HCT116 (cell line): Measurements from ENCODE around the gene STAC. TPM values are rescaled to one million over a fixed set of nuclear protein-coding genes. Genes with fewer than 3 reads are reported as not detected.

Source experiments
- ATAC-seq: fragments of 200-7000 bp; cut with Tn5 transposase; 2 replicates; pipeline ENCODE4 v1.9.1; 2020; ENCODE audit warnings: mild to moderate bottlenecking, moderate library complexity
- BruUV-seq: library from RNA; stranded (reverse); fragments of 400-500 nt; replicated peaks from 2 replicates; lab custom pipeline; 2021; lab: Mats Ljungman, UMichigan
- CTCF ChIA-PET: fragments of 300-600 bp; sonication (Branson Sonifier 250); formaldehyde crosslinking; loops from one replicate; lab custom pipeline; 2021; ENCODE audit warnings: antibody characterized with exemption; lab: Charles Lee
- POLR2A ChIA-PET: fragments of 300-600, 350-600 bp; sonication (Branson Sonifier 250); formaldehyde crosslinking; loops from one replicate; lab custom pipeline; 2021; ENCODE audit warnings: antibody characterized with exemption; lab: Charles Lee
- RAD21 ChIA-PET, 2 experiments: fragments of 300-600 bp; sonication (Branson Sonifier 250); formaldehyde crosslinking; loops; one replicate each; lab custom pipeline; 2023; ENCODE audit warnings: low total read pairs in 2 of 2; ENCODE audit not compliant: uncharacterized antibody in 2 of 2, unreplicated experiment in 2 of 2, low non-redundant PET in 1 of 2; lab: Charles Lee
- DNase-seq: peaks from one replicate; pipeline ENCODE4 v3.0.0-alpha.2; 2010; ENCODE audit warnings: low read depth, low spot score
- H2AFZ ChIP-seq: fragments of 200-600 bp; shearing (Covaris generic), sonication (generic); 2 replicates; pipeline ENCODE4 v1.6.1; 2017; ENCODE audit warnings: low read depth, mixed run types, mixed read lengths, antibody characterized with exemption, low read length; ENCODE audit not compliant: poor library complexity, severe bottlenecking
- H3K27ac ChIP-seq: 2 replicates; pipeline ENCODE4 v1.5.1; 2012; ENCODE audit warnings: low read depth, low read length
- H3K27me3 ChIP-seq: fragments of 200-600 bp; sonication (generic); 2 replicates; pipeline ENCODE4 v1.6.1; 2016; ENCODE audit warnings: mixed run types, low read length, mixed read lengths; ENCODE audit not compliant: insufficient read depth
- H3K36me3 ChIP-seq, 2 experiments: fragments of 200-500 bp in 1 of 2; fragments of 200-600 bp in 1 of 2; sonication (Bioruptor generic) in 1 of 2; sonication (generic) in 1 of 2; 2 replicates each; pipeline versions ENCODE4 v1.5.1 to v1.6.1; 2014 to 2016; ENCODE audit warnings: low read length in 2 of 2, inconsistent platforms in 1 of 2, mixed read lengths in 1 of 2, mixed run types in 1 of 2; ENCODE audit not compliant: insufficient read depth in 2 of 2, control insufficient read depth in 1 of 2
- H3K4me1 ChIP-seq, 2 experiments: fragments of 200-600 bp in 1 of 2; sonication (generic) in 1 of 2; 2 replicates each; pipeline versions ENCODE4 v1.5.1 to v1.6.1; 2012 to 2017; ENCODE audit warnings: low read length in 2 of 2, inconsistent platforms in 1 of 2, mild to moderate bottlenecking in 1 of 2, mixed read lengths in 1 of 2, mixed run types in 1 of 2, moderate library complexity in 1 of 2; ENCODE audit not compliant: insufficient read depth in 2 of 2, control insufficient read depth in 1 of 2
- H3K4me2 ChIP-seq: fragments of 200-600 bp; sonication (generic); 2 replicates; pipeline ENCODE4 v1.6.1; 2017; ENCODE audit warnings: mixed run types, low read length, mixed read lengths
- H3K4me3 ChIP-seq, 2 experiments: fragments of 200-600 bp in 1 of 2; sonication (generic) in 1 of 2; replicated peaks in 1 of 2; 2 replicates each; pipeline ENCODE4 v1.5.1; 2011 to 2016; ENCODE audit warnings: low read length in 2 of 2, control low read depth in 1 of 2, low read depth in 1 of 2, mild to moderate bottlenecking in 1 of 2, mixed read lengths in 1 of 2, mixed run types in 1 of 2
- H3K79me2 ChIP-seq: fragments of 200-600 bp; sonication (generic); 2 replicates; pipeline ENCODE4 v1.6.1; 2017; ENCODE audit warnings: mild to moderate bottlenecking, mixed run types, low read length, moderate library complexity, mixed read lengths; ENCODE audit not compliant: insufficient read depth
- H3K9ac ChIP-seq: fragments of 200-600 bp; sonication (generic); 2 replicates; pipeline ENCODE4 v1.6.1; 2016; ENCODE audit warnings: low read length, mixed read lengths
- H3K9me2 ChIP-seq: fragments of 200-600 bp; sonication (generic), shearing (Covaris generic); 2 replicates; pipeline ENCODE4 v1.6.1; 2017; ENCODE audit warnings: mixed run types, mild to moderate bottlenecking, moderate library complexity; ENCODE audit not compliant: insufficient read depth
- H3K9me3 ChIP-seq, 2 experiments: fragments of 200-500 bp in 1 of 2; fragments of 200-600 bp in 1 of 2; sonication (Bioruptor generic) in 1 of 2; sonication (generic) in 1 of 2; 2 replicates each; pipeline ENCODE4 v1.6.1; 2014 to 2017; ENCODE audit warnings: low read length in 2 of 2, mixed read lengths in 2 of 2, inconsistent platforms in 1 of 2, low read depth in 1 of 2, mild to moderate bottlenecking in 1 of 2, mixed run types in 1 of 2, moderate library complexity in 1 of 2; ENCODE audit not compliant: control insufficient read depth in 1 of 2, insufficient read depth in 1 of 2
- H4K20me1 ChIP-seq: fragments of 200-600 bp; sonication (generic), shearing (Covaris generic); 2 replicates; pipeline ENCODE4 v1.6.1; 2017; ENCODE audit warnings: mixed run types, mild to moderate bottlenecking, moderate library complexity; ENCODE audit not compliant: insufficient read depth
- ATF3 ChIP-seq: IDR thresholded peaks from 2 replicates; pipeline ENCODE4 v1.6.1; 2012
- CBX3 ChIP-seq: IDR thresholded peaks from 2 replicates; pipeline ENCODE4 v1.6.1; 2012; ENCODE audit warnings: low read depth
- CEBPB ChIP-seq: IDR thresholded peaks from 2 replicates; pipeline ENCODE4 v1.6.1; 2012; ENCODE audit warnings: low read depth
- EGR1 ChIP-seq: IDR thresholded peaks from 2 replicates; pipeline ENCODE4 v1.6.1; 2012; ENCODE audit warnings: low read depth
- ELF1 ChIP-seq: IDR thresholded peaks from 2 replicates; pipeline ENCODE4 v1.6.1; 2012; ENCODE audit warnings: low read depth, borderline replicate concordance
- FOSL1 ChIP-seq: IDR thresholded peaks from 2 replicates; pipeline ENCODE4 v1.6.1; 2012; ENCODE audit warnings: low read depth
- POLR2AphosphoS5 ChIP-seq: IDR thresholded peaks from 2 replicates; pipeline ENCODE4 v1.6.1; 2011; ENCODE audit warnings: mild to moderate bottlenecking, low read depth, low read length, moderate library complexity
- RAD21 ChIP-seq: IDR thresholded peaks from 2 replicates; pipeline ENCODE4 v1.6.1; 2012; ENCODE audit warnings: low read depth, mild to moderate bottlenecking
- SIN3A ChIP-seq: IDR thresholded peaks from 2 replicates; pipeline ENCODE4 v1.6.1; 2012; ENCODE audit warnings: low read depth
- SP1 ChIP-seq: IDR thresholded peaks from 2 replicates; pipeline ENCODE4 v1.6.1; 2012; ENCODE audit warnings: low read depth
- SRF ChIP-seq: IDR thresholded peaks from 2 replicates; pipeline ENCODE4 v1.6.1; 2012; ENCODE audit warnings: low read depth
- TCF7L2 ChIP-seq: IDR thresholded peaks from 2 replicates; pipeline ENCODE4 v1.7.0; 2011; ENCODE audit warnings: borderline replicate concordance, inconsistent platforms; ENCODE audit not compliant: insufficient read depth, insufficient read length; ENCODE audit errors: extremely low read depth
- ZFX ChIP-seq: fragments of 450-650 bp; IDR thresholded peaks from 2 replicates; pipeline ENCODE4 v1.6.1; 2017
- intact Hi-C: fragments of 100-400 bp; cut with micrococcal nuclease; formaldehyde crosslinking; loops from 2 replicates; pipeline ENCODE4 v1.10.0; 2022
- total RNA-seq: library from RNA; stranded (reverse); gene quantifications from one replicate; pipeline ENCODE4 v1.2.1, GENCODE V29; 2021; ENCODE audit not compliant: unreplicated experiment
- TF ChIP-seq, protein P1 (sequence below): IDR thresholded peaks from 2 replicates; pipeline ENCODE4 v1.6.1; 2012; ENCODE audit warnings: low read depth
- TF ChIP-seq, protein P2 (sequence below), 3 experiments: fragments of 200-600 bp in 1 of 3; sonication (generic) in 1 of 3; IDR thresholded peaks in 2 of 3; conservative IDR thresholded peaks in 1 of 3; 2 replicates each; pipeline ENCODE4 v1.5.1; 2012 to 2017; ENCODE audit warnings: low read depth in 2 of 3, low read length in 2 of 3, antibody characterized with exemption in 1 of 3, borderline replicate concordance in 1 of 3, control low read depth in 1 of 3, mild to moderate bottlenecking in 1 of 3, mixed read lengths in 1 of 3, mixed run types in 1 of 3, moderate library complexity in 1 of 3; ENCODE audit not compliant: insufficient read depth in 1 of 3

Gene STAC
- total RNA-seq, 1 experiment from 2014 or later, result not detected

DNA sequence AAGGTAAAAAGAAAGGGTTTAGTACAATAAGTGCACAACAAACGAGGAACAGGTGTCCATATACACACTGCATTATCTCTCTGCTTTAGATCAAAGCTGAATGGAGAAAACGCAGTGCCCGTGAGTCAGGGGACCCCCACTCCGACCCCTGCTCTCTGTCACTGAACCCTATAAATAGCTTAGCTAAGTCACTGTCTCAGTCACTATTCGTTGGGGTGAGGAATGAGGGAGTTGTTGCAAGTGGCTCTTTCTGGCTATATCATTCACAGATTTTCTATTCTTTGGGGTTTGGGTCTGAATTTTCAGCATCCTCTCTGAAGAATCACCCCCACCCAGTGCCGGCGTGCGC, 458 bp upstream of the STAC start:
- Histone ChIP-seq H3K4me2 (no peak overlapping the region), H3K36me3 (no peaks in the 10 kb centered on the region), H3K9me2 (no peaks in the 10 kb centered on the region), H3K9ac (no peak overlapping the region), H3K79me2 (no peaks in the 10 kb centered on the region), H3K9me3 (no peaks in the 10 kb centered on the region), H3K27ac (no peak overlapping the region), H4K20me1 (no peaks in the 10 kb centered on the region), H2AFZ (no peak overlapping the region), H3K4me3 (no peak overlapping the region), H3K4me1 (no peaks in the 10 kb centered on the region), H3K27me3 (no peaks in the 10 kb centered on the region)
- ChIA-PET RAD21 (no interaction called here), CTCF (no interaction called here), POLR2A (no interaction called here)
- DNase-seq, result no peak
- ATAC-seq, result no peak
- intact Hi-C loops, result no loop called here
- TF ChIP-seq SRF (no peak), ATF3 (no peak), FOSL1 (no peak), RAD21 (no peak), SIN3A (no peak), CEBPB (no peak), CBX3 (no peak), SP1 (no peak), TCF7L2 (no peak), ZFX (no peak), POLR2AphosphoS5 (no peak), ELF1 (no peak), EGR1 (no peak)
- TF ChIP-seq, protein P1, sequence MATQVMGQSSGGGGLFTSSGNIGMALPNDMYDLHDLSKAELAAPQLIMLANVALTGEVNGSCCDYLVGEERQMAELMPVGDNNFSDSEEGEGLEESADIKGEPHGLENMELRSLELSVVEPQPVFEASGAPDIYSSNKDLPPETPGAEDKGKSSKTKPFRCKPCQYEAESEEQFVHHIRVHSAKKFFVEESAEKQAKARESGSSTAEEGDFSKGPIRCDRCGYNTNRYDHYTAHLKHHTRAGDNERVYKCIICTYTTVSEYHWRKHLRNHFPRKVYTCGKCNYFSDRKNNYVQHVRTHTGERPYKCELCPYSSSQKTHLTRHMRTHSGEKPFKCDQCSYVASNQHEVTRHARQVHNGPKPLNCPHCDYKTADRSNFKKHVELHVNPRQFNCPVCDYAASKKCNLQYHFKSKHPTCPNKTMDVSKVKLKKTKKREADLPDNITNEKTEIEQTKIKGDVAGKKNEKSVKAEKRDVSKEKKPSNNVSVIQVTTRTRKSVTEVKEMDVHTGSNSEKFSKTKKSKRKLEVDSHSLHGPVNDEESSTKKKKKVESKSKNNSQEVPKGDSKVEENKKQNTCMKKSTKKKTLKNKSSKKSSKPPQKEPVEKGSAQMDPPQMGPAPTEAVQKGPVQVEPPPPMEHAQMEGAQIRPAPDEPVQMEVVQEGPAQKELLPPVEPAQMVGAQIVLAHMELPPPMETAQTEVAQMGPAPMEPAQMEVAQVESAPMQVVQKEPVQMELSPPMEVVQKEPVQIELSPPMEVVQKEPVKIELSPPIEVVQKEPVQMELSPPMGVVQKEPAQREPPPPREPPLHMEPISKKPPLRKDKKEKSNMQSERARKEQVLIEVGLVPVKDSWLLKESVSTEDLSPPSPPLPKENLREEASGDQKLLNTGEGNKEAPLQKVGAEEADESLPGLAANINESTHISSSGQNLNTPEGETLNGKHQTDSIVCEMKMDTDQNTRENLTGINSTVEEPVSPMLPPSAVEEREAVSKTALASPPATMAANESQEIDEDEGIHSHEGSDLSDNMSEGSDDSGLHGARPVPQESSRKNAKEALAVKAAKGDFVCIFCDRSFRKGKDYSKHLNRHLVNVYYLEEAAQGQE, result no peak
- TF ChIP-seq, protein P2, sequence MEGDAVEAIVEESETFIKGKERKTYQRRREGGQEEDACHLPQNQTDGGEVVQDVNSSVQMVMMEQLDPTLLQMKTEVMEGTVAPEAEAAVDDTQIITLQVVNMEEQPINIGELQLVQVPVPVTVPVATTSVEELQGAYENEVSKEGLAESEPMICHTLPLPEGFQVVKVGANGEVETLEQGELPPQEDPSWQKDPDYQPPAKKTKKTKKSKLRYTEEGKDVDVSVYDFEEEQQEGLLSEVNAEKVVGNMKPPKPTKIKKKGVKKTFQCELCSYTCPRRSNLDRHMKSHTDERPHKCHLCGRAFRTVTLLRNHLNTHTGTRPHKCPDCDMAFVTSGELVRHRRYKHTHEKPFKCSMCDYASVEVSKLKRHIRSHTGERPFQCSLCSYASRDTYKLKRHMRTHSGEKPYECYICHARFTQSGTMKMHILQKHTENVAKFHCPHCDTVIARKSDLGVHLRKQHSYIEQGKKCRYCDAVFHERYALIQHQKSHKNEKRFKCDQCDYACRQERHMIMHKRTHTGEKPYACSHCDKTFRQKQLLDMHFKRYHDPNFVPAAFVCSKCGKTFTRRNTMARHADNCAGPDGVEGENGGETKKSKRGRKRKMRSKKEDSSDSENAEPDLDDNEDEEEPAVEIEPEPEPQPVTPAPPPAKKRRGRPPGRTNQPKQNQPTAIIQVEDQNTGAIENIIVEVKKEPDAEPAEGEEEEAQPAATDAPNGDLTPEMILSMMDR (IDR thresholded peaks at IDR 0.05 in 2 of 3, conservative IDR thresholded peaks at IDR 0.05 in 1 of 3; ENCODE audit: borderline replicate concordance in 1 of 3, insufficient read depth in 1 of 3, low read depth in 2 of 3, low read length in 2 of 3), result no peak
- no TSS peak for BruUV-seq
